GM12801 (cell line): ENCODE results near the gene GAK.

Experiments used
- CTCF ChIP-seq: IDR thresholded peaks from one replicate; pipeline ENCODE4 v1.5.1; 2011; ENCODE audit warnings: control low read depth; ENCODE audit not compliant: insufficient read length; ENCODE audit errors: extremely low read depth

The GAK gene

GRCh38 chr4:845836-846251, 86.3 kb downstream of the GAK start:
- TF ChIP-seq CTCF, result no peak

- TF ChIP-seq CTCF, result no peak
Measured at GRCh38 chr4:845233-845835, 86.8 kb downstream of the GAK start.

GRCh38 chr4:844752-845232, 87.3 kb downstream of the GAK start:
- TF ChIP-seq CTCF, result no peak

GRCh38 chr4:839675-840443, 92.3 kb downstream of the GAK start:
- TF ChIP-seq CTCF, result no peak

- TF ChIP-seq CTCF, result no peak
Measured at GRCh38 chr4:837772-838171, 94.3 kb downstream of the GAK start.

- no peak for TF ChIP-seq CTCF
Measured at GRCh38 chr4:836750-837301, 95.3 kb downstream of the GAK start.

GRCh38 chr4:836003-836511, 96.1 kb downstream of the GAK start:
- TF ChIP-seq CTCF, result no peak
